T-cell (primary cell): ENCODE data around the gene MINDY4B. TPM values are rescaled to one million over a fixed set of nuclear protein-coding genes. Genes with fewer than 3 reads are reported as not detected.
A peak's percentile ranks its signal among the peaks of the same experiment; 100 is the strongest.

Experiments used
- ATAC-seq, 4 experiments: fragments of 200-7000 bp in 3 of 4; fragments of 150-1000 bp in 1 of 4; cut with Tn5 transposase; replicated peaks in 1 of 4; 1 replicate in 3 of 4; 2 replicates in 1 of 4; pipeline ENCODE4 v1.10.0; 2021; ENCODE audit warnings: moderate library complexity in 3 of 4, mild to moderate bottlenecking in 2 of 4, moderate number of reproducible peaks in 1 of 4
- CTCF ChIA-PET, 2 donors: fragments of 300-600 bp; sonication (Branson Sonifier 250); formaldehyde crosslinking; loops; one replicate each; lab custom pipeline; 2022; ENCODE audit warnings: antibody characterized with exemption in 2 of 2; lab: Charles Lee
- POLR2A ChIA-PET, 2 donors: fragments of 300-600 bp; sonication (Branson Sonifier 250); formaldehyde crosslinking; loops; one replicate each; lab custom pipeline; 2022; ENCODE audit warnings: antibody characterized with exemption in 2 of 2; lab: Charles Lee
- DNase-seq, 35 experiments: peaks; one replicate each; pipeline versions ENCODE4 v3.0.0 to v3.0.0-alpha.2; 2013 to 2023
- H3K27ac ChIP-seq: one replicate; pipeline ENCODE4 v1.5.1; 2013; ENCODE audit warnings: low read length
- H3K27me3 ChIP-seq, 2 experiments: replicated peaks in 1 of 2; 1 replicate in 1 of 2; 2 replicates in 1 of 2; pipeline versions ENCODE4 v1.6.1 to v1.7.0; 2013; ENCODE audit warnings: low read length in 1 of 2, mixed read lengths in 1 of 2; ENCODE audit not compliant: control insufficient read depth in 2 of 2, insufficient read depth in 2 of 2; ENCODE audit errors: extremely low read depth in 1 of 2
- H3K36me3 ChIP-seq, 2 donors: 1 replicate in 1 of 2; 2 replicates in 1 of 2; pipeline versions ENCODE4 v1.6.1 to v1.7.0; 2013; ENCODE audit warnings: low read length in 1 of 2; ENCODE audit not compliant: control insufficient read depth in 2 of 2, insufficient read depth in 1 of 2; ENCODE audit errors: extremely low read depth in 1 of 2
- H3K4me1 ChIP-seq, 2 experiments: 1 replicate in 1 of 2; 2 replicates in 1 of 2; pipeline versions ENCODE4 v1.6.1 to v1.7.0; 2013; ENCODE audit warnings: low read length in 2 of 2, mixed read lengths in 1 of 2; ENCODE audit not compliant: insufficient read depth in 2 of 2, control insufficient read depth in 1 of 2; ENCODE audit errors: extremely low read depth in 1 of 2
- H3K4me3 ChIP-seq, 2 donors: 1 replicate in 1 of 2; 2 replicates in 1 of 2; pipeline versions ENCODE4 v1.5.1 to v1.7.0; 2013; ENCODE audit warnings: mild to moderate bottlenecking in 2 of 2, low read length in 1 of 2, moderate library complexity in 1 of 2; ENCODE audit not compliant: control insufficient read depth in 1 of 2; ENCODE audit errors: extremely low read depth in 1 of 2
- H3K9me3 ChIP-seq: 2 replicates; pipeline ENCODE4 v1.7.0; 2013
- H3K27ac Mint-ChIP-seq, 2 donors: one replicate each; pipeline ENCODE4 v1.8.0; 2020 to 2021; ENCODE audit warnings: mild to moderate bottlenecking in 2 of 2, mixed read lengths in 2 of 2
- H3K27me3 Mint-ChIP-seq, 2 donors: one replicate each; pipeline ENCODE4 v1.8.0; 2021 to 2022; ENCODE audit warnings: mixed read lengths in 2 of 2
- H3K36me3 Mint-ChIP-seq: one replicate; pipeline ENCODE4 v1.8.0; 2021; ENCODE audit warnings: mixed read lengths
- H3K4me1 Mint-ChIP-seq, 3 donors: one replicate each; pipeline ENCODE4 v1.8.0; 2020 to 2022; ENCODE audit warnings: mixed read lengths in 3 of 3, mild to moderate bottlenecking in 1 of 3
- H3K4me3 Mint-ChIP-seq, 3 donors: one replicate each; pipeline ENCODE4 v1.8.0; 2020 to 2022; ENCODE audit warnings: mild to moderate bottlenecking in 3 of 3, mixed read lengths in 3 of 3, moderate library complexity in 3 of 3
- H3K9me3 Mint-ChIP-seq, 3 donors: one replicate each; pipeline ENCODE4 v1.8.0; 2020 to 2022; ENCODE audit warnings: mixed read lengths in 3 of 3
- WGBS: methylation state at CpG from one replicate; pipeline ENCODE4 v1.1.5; 2013; ENCODE audit warnings: missing lambda C conversion rate; ENCODE audit not compliant: insufficient coverage; 5-methylcytosine and 5-hydroxymethylcytosine counted together
- total RNA-seq, 35 experiments: library from RNA in 6 of 35; stranded (reverse) in 6 of 35; fragments of 120-200 nt in 1 of 35; gene quantifications; one replicate each; pipeline versions ENCODE4 v1.2.1 to v1.2.4 and lab custom pipeline; 2013 to 2026

MINDY4B gene
- total RNA-seq, 5 donors from 2014 or later (not counting 1 experiment from before 2014, with no cell fraction given) = not detected

DNA sequence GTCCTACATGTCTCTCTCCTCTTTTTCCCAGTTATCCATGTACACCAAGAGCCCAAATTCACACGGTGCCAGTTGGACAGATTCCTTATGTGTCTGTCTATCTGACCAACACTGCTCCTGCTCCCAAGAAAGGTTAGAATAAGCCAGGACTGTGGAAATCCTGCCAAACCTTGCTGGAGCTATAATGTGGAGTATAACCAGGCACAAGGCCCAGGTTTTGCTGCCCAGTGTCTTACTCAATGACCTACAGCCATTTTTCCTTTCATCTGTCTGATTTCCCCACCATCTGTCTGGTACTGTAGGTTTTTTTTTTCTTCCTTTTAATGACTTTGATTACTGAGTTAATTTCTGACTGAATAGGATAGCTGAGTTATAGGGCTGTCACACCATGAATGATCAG is 26.5 kb upstream of the MINDY4B start:
- no peak overlapping the region for H3K27ac ChIP-seq
- no peaks in the 10 kb centered on the region for H3K4me1 Mint-ChIP-seq
- no peaks in the 10 kb centered on the region for H3K9me3 ChIP-seq
- no peak overlapping the region for H3K27ac Mint-ChIP-seq
- H3K4me3 Mint-ChIP-seq = no peak overlapping the region
- no peaks in the 10 kb centered on the region for H3K27me3 ChIP-seq
- H3K36me3 ChIP-seq = no peaks in the 10 kb centered on the region
- WGBS = 80% methylated on average over 1 of the region's 1 CpG
- no peaks in the 10 kb centered on the region for H3K9me3 Mint-ChIP-seq
- H3K4me3 ChIP-seq = no peak overlapping the region
- no peaks in the 10 kb centered on the region for H3K36me3 Mint-ChIP-seq
- H3K4me1 ChIP-seq = no peaks in the 10 kb centered on the region
- POLR2A ChIA-PET = no interaction called here
- no peak for DNase-seq
- ATAC-seq = no peak
- H3K27me3 Mint-ChIP-seq = peaks cover 14% of the 10 kb centered on the region in 2 donors
- CTCF ChIA-PET = no interaction called here

DNA sequence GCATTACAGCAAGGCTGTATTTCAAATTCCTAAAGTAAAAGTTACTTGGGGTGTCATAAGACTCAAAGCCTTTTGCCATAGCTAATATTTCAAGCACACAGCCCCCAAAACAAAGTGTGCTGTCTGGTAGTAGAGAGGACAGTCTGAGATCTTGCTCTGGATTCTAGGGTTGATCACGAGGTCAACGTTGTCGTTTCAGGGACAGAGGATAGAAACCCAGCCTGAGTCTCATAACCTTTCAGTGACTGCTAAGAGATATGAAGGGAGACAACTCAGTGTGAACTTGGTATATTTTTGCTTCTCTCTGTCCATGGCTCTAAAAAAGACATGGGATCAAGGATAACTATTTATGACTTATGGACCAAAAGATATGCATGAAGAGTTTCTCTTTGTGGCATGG is 25.6 kb upstream of the MINDY4B start:
- POLR2A ChIA-PET = no interaction called here
- no peaks in the 10 kb centered on the region for H3K36me3 Mint-ChIP-seq
- H3K27ac ChIP-seq = no peak overlapping the region
- ATAC-seq (no peak), DNase-seq (no peak)
- no peak overlapping the region for H3K4me3 ChIP-seq
- peaks cover 2 to 3% (median 2%) of the 10 kb centered on the region in 3 donors for H3K4me1 Mint-ChIP-seq
- H3K27me3 Mint-ChIP-seq = peaks cover 7 to 12% of the 10 kb centered on the region in 2 donors
- peaks cover 0 to 2% of the 10 kb centered on the region in 2 experiments for H3K4me1 ChIP-seq
- CTCF ChIA-PET = no interaction called here
- H3K4me3 Mint-ChIP-seq = no peak overlapping the region
- H3K27me3 ChIP-seq = peaks cover 0 to 2% of the 10 kb centered on the region in 2 experiments
- no peak overlapping the region for H3K27ac Mint-ChIP-seq
- no peaks in the 10 kb centered on the region for H3K36me3 ChIP-seq
- no peaks in the 10 kb centered on the region for H3K9me3 Mint-ChIP-seq
- no peaks in the 10 kb centered on the region for H3K9me3 ChIP-seq
- 32% methylated on average over 3 of the region's 3 CpGs for WGBS

GRCh38 chr3:150928234-150928633 is 23.0 kb upstream of the MINDY4B start:
- ChIA-PET POLR2A (no interaction called here), CTCF (no interaction called here)
- Histone ChIP-seq H3K36me3 (no peaks in the 10 kb centered on the region), H3K27ac (no peak overlapping the region), H3K9me3 (no peaks in the 10 kb centered on the region), H3K4me1 (peaks cover 0 to 5% of the 10 kb centered on the region in 2 experiments), H3K4me3 (no peak overlapping the region), H3K27me3 (peaks cover 0 to 11% of the 10 kb centered on the region in 2 experiments)
- WGBS = 88% methylated on average over 1 of the region's 1 CpG
- Mint-ChIP-seq H3K4me1 (peaks cover 7 to 10% (median 7%) of the 10 kb centered on the region in 3 donors), H3K27ac (no peak overlapping the region), H3K27me3 (peaks cover 10 to 19% of the 10 kb centered on the region in 2 donors), H3K36me3 (no peaks in the 10 kb centered on the region), H3K9me3 (no peaks in the 10 kb centered on the region), H3K4me3 (no peak overlapping the region)
- ATAC-seq (no peak), DNase-seq (no peak)

DNA sequence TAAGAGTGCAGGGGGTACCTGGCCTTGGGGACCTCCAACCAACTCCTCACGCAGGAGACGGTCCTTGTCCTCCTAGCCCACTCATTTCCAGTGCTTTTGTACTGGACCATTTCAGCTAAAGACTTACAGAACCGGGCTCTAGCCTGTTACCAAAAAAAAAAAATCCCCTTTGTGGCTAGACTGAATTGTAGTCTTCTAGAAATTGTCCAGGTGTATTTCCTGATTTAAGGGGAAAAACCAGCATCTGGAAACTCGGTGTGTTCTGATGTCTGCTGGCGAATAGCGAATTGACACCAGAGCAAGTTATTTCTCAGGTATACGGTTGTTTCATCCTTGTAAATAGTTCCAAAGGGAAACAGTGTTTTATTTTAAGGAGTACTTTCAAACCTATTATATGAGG is 21.1 kb upstream of the MINDY4B start:
- H3K27me3 ChIP-seq = peaks cover 0 to 13% of the 10 kb centered on the region in 2 experiments
- H3K27me3 Mint-ChIP-seq = peaks cover 10 to 11% of the 10 kb centered on the region in 2 donors
- WGBS = 75% methylated on average over 5 of the region's 7 CpGs

DNA sequence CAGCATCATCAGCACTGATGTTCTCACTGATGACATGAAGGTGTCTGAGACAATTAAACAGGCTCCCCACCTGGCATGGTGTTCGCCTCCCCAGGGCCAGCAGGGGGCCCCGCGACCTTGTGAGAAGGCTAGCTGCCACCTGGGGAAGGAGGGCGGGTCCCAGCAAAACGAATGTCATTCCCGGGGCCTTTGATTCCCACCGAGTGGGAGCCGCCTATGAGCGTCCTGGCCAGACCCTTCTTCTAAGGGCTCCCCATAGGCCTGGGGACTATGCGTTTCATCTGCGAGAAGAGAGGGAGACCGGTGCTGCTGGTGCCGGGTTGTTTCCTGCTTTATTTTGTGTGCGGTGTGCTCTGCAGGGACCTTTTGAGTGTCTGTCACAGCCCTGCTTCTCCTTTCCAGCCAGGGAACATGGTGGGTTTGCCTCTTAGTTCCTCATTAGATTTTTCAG is 20.5 kb upstream of the MINDY4B start:
- DNase-seq = peak in 33 of 35 experiments; percentile 4 to 54 (median 31)
- H3K4me1 ChIP-seq = peaks cover 0 to 5% of the 10 kb centered on the region in 2 experiments
- peaks cover 0 to 13% of the 10 kb centered on the region in 2 experiments for H3K27me3 ChIP-seq
- no peak overlapping the region for H3K27ac ChIP-seq
- POLR2A ChIA-PET = no interaction called here
- no peaks in the 10 kb centered on the region for H3K36me3 ChIP-seq
- peak overlapping the region in 1 of 2 donors; percentile 58 for H3K4me3 ChIP-seq
- peak; percentile 56 to 83 (median 72) for ATAC-seq
- Mint-ChIP-seq H3K27ac (no peak overlapping the region), H3K36me3 (no peaks in the 10 kb centered on the region), H3K9me3 (no peaks in the 10 kb centered on the region), H3K4me3 (peak overlapping the region; percentile 47 to 59 (median 55)), H3K4me1 (peaks cover 7 to 10% (median 7%) of the 10 kb centered on the region in 3 donors), H3K27me3 (peaks cover 10 to 11% of the 10 kb centered on the region in 2 donors)
- WGBS = 4% methylated on average over 14 of the region's 14 CpGs
- H3K9me3 ChIP-seq = no peaks in the 10 kb centered on the region
- CTCF ChIA-PET = no interaction called here

More for the DNA sequence above, 21.1 kb upstream of the MINDY4B start:
- Mint-ChIP-seq H3K4me3 (peak overlapping the region in 1 of 3 donors; percentile 59), H3K4me1 (peaks cover 7 to 10% (median 7%) of the 10 kb centered on the region in 3 donors), H3K27ac (no peak overlapping the region), H3K36me3 (no peaks in the 10 kb centered on the region), H3K9me3 (no peaks in the 10 kb centered on the region)
- no peaks in the 10 kb centered on the region for H3K36me3 ChIP-seq
- ATAC-seq = peak in 1 of 4 experiments; percentile 17
- ChIA-PET POLR2A (no interaction called here), CTCF (no interaction called here)
- H3K4me1 ChIP-seq = peaks cover 0 to 5% of the 10 kb centered on the region in 2 experiments
- no peak for DNase-seq
- H3K9me3 ChIP-seq = no peaks in the 10 kb centered on the region
- H3K27ac ChIP-seq = no peak overlapping the region
- no peak overlapping the region for H3K4me3 ChIP-seq

GRCh38 chr3:150922611-150923010 is 17.4 kb upstream of the MINDY4B start:
- H3K27ac ChIP-seq = no peak overlapping the region
- ATAC-seq (no peak), DNase-seq (no peak)
- no peaks in the 10 kb centered on the region for H3K9me3 ChIP-seq
- H3K36me3 ChIP-seq = no peaks in the 10 kb centered on the region
- no peak overlapping the region for H3K4me3 Mint-ChIP-seq
- H3K27ac Mint-ChIP-seq = no peak overlapping the region
- ChIA-PET POLR2A (no interaction called here), CTCF (no interaction called here)
- H3K4me1 ChIP-seq = peaks cover 0 to 5% of the 10 kb centered on the region in 2 experiments
- WGBS = 50% methylated on average over 5 of the region's 10 CpGs
- peaks cover 8 to 25% of the 10 kb centered on the region in 2 donors for H3K27me3 Mint-ChIP-seq
- peaks cover 7 to 10% (median 7%) of the 10 kb centered on the region in 3 donors for H3K4me1 Mint-ChIP-seq
- H3K4me3 ChIP-seq = no peak overlapping the region
- no peaks in the 10 kb centered on the region for H3K36me3 Mint-ChIP-seq
- H3K27me3 ChIP-seq = peaks cover 0 to 20% of the 10 kb centered on the region in 2 experiments
- no peaks in the 10 kb centered on the region for H3K9me3 Mint-ChIP-seq
